NCI-H774 (cell line): ENCODE measurements around the gene ANHX.
"Not testable (repeated sequence)": the region's sequence is repeated elsewhere in the genome, so short reads cannot be mapped to it uniquely, and the experiment has no call there.

Experiments used
- DNase-seq: peaks from one replicate; lab custom pipeline; 2025; lab: John Stamatoyannopoulos, UW

ANHX gene

GRCh38 chr12:133235401-133236112 lies at the start of gene ANHX:
Gene ANHX (minus strand): TSS chr12:133235877. CDS start chr12:133234356, 1,521 bp downstream.
- no peak for DNase-seq

- DNase-seq = not testable (repeated sequence)
Measured at GRCh38 chr12:133264668-133265067, 29.0 kb upstream of the ANHX start.

GRCh38 chr12:133264173-133264572 lies 28.5 kb upstream of the ANHX start:
- no peak for DNase-seq

- no peak for DNase-seq
Measured at GRCh38 chr12:133256321-133256720, 20.6 kb upstream of the ANHX start.

GRCh38 chr12:133255833-133256232 lies 20.2 kb upstream of the ANHX start:
- DNase-seq = not testable (repeated sequence)

- DNase-seq = no peak
Measured at GRCh38 chr12:133251732-133252131, 16.1 kb upstream of the ANHX start.

GRCh38 chr12:133236556-133236955 lies 879 bp upstream of the ANHX start:
- DNase-seq = no peak

GRCh38 chr12:133236144-133236543 lies 467 bp upstream of the ANHX start:
- no peak for DNase-seq

GRCh38 chr12:133234971-133235370 lies 706 bp downstream of the ANHX start:
- no peak for DNase-seq

- DNase-seq = no peak
Measured at GRCh38 chr12:133233993-133234564, 1.6 kb downstream of the ANHX start.

GRCh38 chr12:133233006-133233405 lies 2.7 kb downstream of the ANHX start:
- no peak for DNase-seq

GRCh38 chr12:133231001-133231400 lies 4.7 kb downstream of the ANHX start:
- no peak for DNase-seq

- no peak for DNase-seq
Measured at GRCh38 chr12:133227281-133227852, 8.3 kb downstream of the ANHX start.

- DNase-seq = no peak
Measured at GRCh38 chr12:133226690-133227089, 9.0 kb downstream of the ANHX start.

GRCh38 chr12:133225527-133225926 lies 10.2 kb downstream of the ANHX start:
- no peak for DNase-seq

GRCh38 chr12:133222211-133222610 lies 13.5 kb downstream of the ANHX start:
- DNase-seq = no peak

GRCh38 chr12:133221241-133221640 lies 14.4 kb downstream of the ANHX start:
- no peak for DNase-seq

- no peak for DNase-seq
Measured at GRCh38 chr12:133220521-133220920, 15.2 kb downstream of the ANHX start.

- no peak for DNase-seq
Measured at GRCh38 chr12:133217219-133217618, 18.5 kb downstream of the ANHX start.

GRCh38 chr12:133215724-133216123 lies 20.0 kb downstream of the ANHX start:
- no peak for DNase-seq

GRCh38 chr12:133206390-133206789 lies 29.3 kb downstream of the ANHX start:
- DNase-seq = no peak

- no peak for DNase-seq
Measured at GRCh38 chr12:133204264-133204603, 31.4 kb downstream of the ANHX start.
